MM.1S (cell line): Measurements from ENCODE around the gene MYLK4.

Experiments
- DNase-seq: peaks from one replicate; pipeline ENCODE4 v3.0.0-alpha.2; 2015
- H2AFZ ChIP-seq: fragments of 300-600 bp; sonication (generic); 2 replicates; pipeline ENCODE4 v1.6.0; 2016; ENCODE audit warnings: antibody characterized with exemption, low read length
- H3F3A ChIP-seq: fragments of 300-600 bp; sonication (generic); 2 replicates; pipeline ENCODE4 v1.6.1; 2016; ENCODE audit warnings: mild to moderate bottlenecking, antibody characterized with exemption, low read length, moderate library complexity, mixed read lengths; ENCODE audit not compliant: insufficient read depth
- H3K27ac ChIP-seq: fragments of 300-600 bp; sonication (generic); 2 replicates; pipeline ENCODE4 v1.5.1; 2016; ENCODE audit warnings: mild to moderate bottlenecking, low read length
- H3K27me3 ChIP-seq: fragments of 300-600 bp; sonication (generic); replicated peaks from 2 replicates; pipeline ENCODE4 v1.6.0; 2016; ENCODE audit warnings: low read length; ENCODE audit not compliant: insufficient read depth
- H3K36me3 ChIP-seq: fragments of 300-600 bp; sonication (generic); replicated peaks from 2 replicates; pipeline ENCODE4 v1.6.1; 2016; ENCODE audit warnings: mild to moderate bottlenecking, low read length, mixed read lengths; ENCODE audit not compliant: insufficient read depth
- H3K4me1 ChIP-seq: fragments of 300-600 bp; sonication (generic); 2 replicates; pipeline ENCODE4 v1.6.1; 2016; ENCODE audit warnings: low read length, mixed read lengths
- H3K4me2 ChIP-seq: fragments of 300-600 bp; sonication (generic); 2 replicates; pipeline ENCODE4 v1.6.0; 2016; ENCODE audit warnings: low read depth, low read length
- H3K4me3 ChIP-seq: fragments of 300-600 bp; sonication (generic); 2 replicates; pipeline ENCODE4 v1.5.1; 2016; ENCODE audit warnings: low read length, mixed read lengths
- H3K79me2 ChIP-seq: fragments of 300-600 bp; sonication (generic); 2 replicates; pipeline ENCODE4 v1.6.1; 2016; ENCODE audit warnings: mixed run types, low read length, mixed read lengths
- H3K9ac ChIP-seq: fragments of 300-600 bp; sonication (generic); 2 replicates; pipeline ENCODE4 v1.6.1; 2016; ENCODE audit warnings: low read length, mixed read lengths
- H3K9me2 ChIP-seq: fragments of 300-600 bp; sonication (generic); replicated peaks from 2 replicates; pipeline ENCODE4 v1.6.1; 2016; ENCODE audit warnings: mild to moderate bottlenecking, low read length, mixed read lengths; ENCODE audit not compliant: insufficient read depth
- H3K9me3 ChIP-seq: fragments of 300-600 bp; sonication (generic); replicated peaks from 2 replicates; pipeline ENCODE4 v1.6.1; 2016; ENCODE audit warnings: mild to moderate bottlenecking, low read length, mixed read lengths; ENCODE audit not compliant: insufficient read depth
- H4K20me1 ChIP-seq: fragments of 300-600 bp; sonication (generic); 2 replicates; pipeline ENCODE4 v1.6.1; 2016; ENCODE audit warnings: mild to moderate bottlenecking, low read length, moderate library complexity, mixed read lengths; ENCODE audit not compliant: insufficient read depth
- EZH2 ChIP-seq: fragments of 300-600 bp; sonication (generic); optimal IDR thresholded peaks from 2 replicates; pipeline ENCODE3; 2017; ENCODE audit warnings: low read depth, mild to moderate bottlenecking, antibody characterized with exemption, low read length, mixed read lengths
- EZH2phosphoT487 ChIP-seq: fragments of 300-600 bp; sonication (generic); IDR thresholded peaks from 2 replicates; pipeline ENCODE4 v1.6.1; 2018; ENCODE audit warnings: antibody characterized with exemption, low read length
- TF ChIP-seq, protein P1 (sequence below): fragments of 300-600 bp; sonication (generic); IDR thresholded peaks from 2 replicates; pipeline ENCODE4 v1.5.1; 2016; ENCODE audit warnings: antibody characterized with exemption, low read length, mixed read lengths

The MYLK4 gene

DNA sequence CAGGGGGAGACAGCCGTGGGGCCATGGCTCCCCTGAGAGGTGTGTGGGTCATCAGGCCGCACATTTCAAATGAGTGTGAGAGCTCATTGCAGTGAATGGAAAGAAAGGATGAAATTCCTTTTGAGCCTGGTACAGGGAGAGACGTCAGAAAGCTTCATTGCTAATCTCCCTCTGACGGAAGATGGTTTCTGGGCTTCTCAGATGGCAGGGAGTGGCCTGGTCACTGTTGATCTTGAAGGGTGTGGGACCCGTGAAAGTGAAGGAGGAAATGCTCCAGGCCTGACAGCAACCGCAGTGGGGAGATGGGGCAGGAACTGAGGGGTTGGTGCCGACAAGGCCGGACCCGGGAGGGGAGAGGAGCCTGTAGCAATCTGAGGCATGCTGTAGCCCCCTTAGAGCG, 127.4 kb downstream of the MYLK4 start:
- Histone ChIP-seq H3F3A (no peaks in the 10 kb centered on the region), H3K9ac (no peak overlapping the region), H3K4me3 (no peak overlapping the region), H3K4me2 (no peak overlapping the region), H3K9me2 (no peaks in the 10 kb centered on the region), H3K27ac (no peak overlapping the region), H3K27me3 (peaks cover 89% of the 10 kb centered on the region), H4K20me1 (no peaks in the 10 kb centered on the region), H3K4me1 (no peaks in the 10 kb centered on the region), H2AFZ (no peak overlapping the region), H3K79me2 (no peaks in the 10 kb centered on the region), H3K9me3 (no peaks in the 10 kb centered on the region), H3K36me3 (no peaks in the 10 kb centered on the region)
- DNase-seq = no peak
- TF ChIP-seq EZH2phosphoT487 (no peak), EZH2 (no peak)
- TF ChIP-seq, protein P1, sequence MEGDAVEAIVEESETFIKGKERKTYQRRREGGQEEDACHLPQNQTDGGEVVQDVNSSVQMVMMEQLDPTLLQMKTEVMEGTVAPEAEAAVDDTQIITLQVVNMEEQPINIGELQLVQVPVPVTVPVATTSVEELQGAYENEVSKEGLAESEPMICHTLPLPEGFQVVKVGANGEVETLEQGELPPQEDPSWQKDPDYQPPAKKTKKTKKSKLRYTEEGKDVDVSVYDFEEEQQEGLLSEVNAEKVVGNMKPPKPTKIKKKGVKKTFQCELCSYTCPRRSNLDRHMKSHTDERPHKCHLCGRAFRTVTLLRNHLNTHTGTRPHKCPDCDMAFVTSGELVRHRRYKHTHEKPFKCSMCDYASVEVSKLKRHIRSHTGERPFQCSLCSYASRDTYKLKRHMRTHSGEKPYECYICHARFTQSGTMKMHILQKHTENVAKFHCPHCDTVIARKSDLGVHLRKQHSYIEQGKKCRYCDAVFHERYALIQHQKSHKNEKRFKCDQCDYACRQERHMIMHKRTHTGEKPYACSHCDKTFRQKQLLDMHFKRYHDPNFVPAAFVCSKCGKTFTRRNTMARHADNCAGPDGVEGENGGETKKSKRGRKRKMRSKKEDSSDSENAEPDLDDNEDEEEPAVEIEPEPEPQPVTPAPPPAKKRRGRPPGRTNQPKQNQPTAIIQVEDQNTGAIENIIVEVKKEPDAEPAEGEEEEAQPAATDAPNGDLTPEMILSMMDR = no peak

DNA sequence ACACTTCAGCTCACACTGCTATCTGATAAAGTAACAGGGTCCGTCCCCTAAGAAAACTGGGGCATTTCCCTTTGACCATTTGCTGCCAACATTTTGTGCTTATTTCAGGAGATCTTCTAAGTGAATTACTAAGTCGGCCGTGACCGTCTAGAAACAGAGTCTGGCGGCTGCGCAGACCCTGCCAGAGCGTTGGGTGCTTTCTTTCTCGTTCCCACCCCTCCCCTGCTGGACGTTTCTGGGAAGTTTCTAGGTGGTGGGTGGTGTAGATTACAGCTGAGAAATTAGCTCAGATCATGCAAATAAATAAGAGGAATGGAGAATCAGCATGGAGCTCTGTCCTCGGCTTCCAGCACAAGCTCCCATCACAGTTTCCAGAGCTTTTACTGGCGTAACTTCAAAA, 128.1 kb downstream of the MYLK4 start:
- no peak for DNase-seq
- Histone ChIP-seq H3K4me2 (no peak overlapping the region), H3K27ac (no peak overlapping the region), H2AFZ (no peak overlapping the region), H3K4me1 (no peaks in the 10 kb centered on the region), H3K79me2 (no peaks in the 10 kb centered on the region), H3F3A (no peaks in the 10 kb centered on the region), H3K9me2 (no peaks in the 10 kb centered on the region), H3K9ac (no peak overlapping the region), H3K27me3 (peaks cover 83% of the 10 kb centered on the region), H3K9me3 (no peaks in the 10 kb centered on the region), H4K20me1 (no peaks in the 10 kb centered on the region), H3K36me3 (no peaks in the 10 kb centered on the region), H3K4me3 (no peak overlapping the region)
- TF ChIP-seq, protein P1 = no peak
- TF ChIP-seq EZH2 (no peak), EZH2phosphoT487 (no peak)

DNA sequence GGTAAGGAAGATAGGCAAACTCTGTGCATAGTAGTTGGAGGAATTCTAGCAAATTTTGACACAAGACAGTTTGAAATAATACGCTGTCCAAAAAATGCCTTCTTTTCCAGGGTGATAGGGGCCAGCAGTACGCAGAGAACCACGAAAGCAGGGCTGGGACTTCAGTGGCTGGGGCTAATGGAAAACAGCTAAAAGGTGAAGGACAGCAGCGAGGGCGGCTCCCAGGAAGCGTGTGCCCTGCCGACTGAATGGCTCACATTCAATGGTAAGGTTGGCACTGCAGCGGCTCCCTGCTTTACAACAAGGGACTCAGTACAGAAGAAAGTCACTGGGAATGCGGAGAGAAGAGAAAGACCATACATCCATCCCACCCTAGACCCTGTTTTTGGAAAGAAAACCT, 131.1 kb downstream of the MYLK4 start:
- Histone ChIP-seq H3K9ac (no peak overlapping the region), H3K4me2 (no peak overlapping the region), H3F3A (no peaks in the 10 kb centered on the region), H4K20me1 (no peaks in the 10 kb centered on the region), H2AFZ (no peak overlapping the region), H3K27ac (no peak overlapping the region), H3K9me3 (no peaks in the 10 kb centered on the region), H3K79me2 (no peaks in the 10 kb centered on the region), H3K9me2 (no peaks in the 10 kb centered on the region), H3K27me3 (peaks cover 54% of the 10 kb centered on the region), H3K36me3 (no peaks in the 10 kb centered on the region), H3K4me3 (no peak overlapping the region), H3K4me1 (no peaks in the 10 kb centered on the region)
- DNase-seq = no peak
- TF ChIP-seq, protein P1 = no peak
- TF ChIP-seq EZH2 (no peak), EZH2phosphoT487 (no peak)
